HG03175 (cell line): Measurements from ENCODE around the gene IQGAP2.

Source experiments
- ATAC-seq: cut with Tn5 transposase; IDR thresholded peaks from one replicate; pipeline ENCODE4 v1.9.1; 2021; ENCODE audit warnings: mild to moderate bottlenecking, moderate library complexity; ENCODE audit not compliant: unreplicated experiment

IQGAP2 gene

DNA sequence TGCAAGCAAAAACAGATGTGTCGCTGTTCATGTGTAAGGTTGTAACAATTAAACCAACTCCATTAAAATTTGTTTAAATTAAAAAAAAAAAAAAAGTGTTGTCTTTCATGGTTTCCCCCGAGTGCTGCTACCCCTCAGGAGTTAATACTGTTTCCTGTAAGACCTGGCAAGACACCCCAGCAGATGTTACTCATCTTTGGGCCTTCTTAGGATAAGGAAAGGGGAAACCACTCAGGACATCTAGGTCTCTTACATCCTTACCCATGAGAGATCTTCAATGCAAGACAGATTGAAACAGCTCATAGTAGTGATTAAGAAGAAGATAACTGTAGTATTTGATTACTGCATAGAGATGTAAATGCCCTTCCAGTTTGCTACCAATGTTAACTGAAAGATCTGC lies 279.3 kb downstream of the IQGAP2 start:
- ATAC-seq = no peak

DNA sequence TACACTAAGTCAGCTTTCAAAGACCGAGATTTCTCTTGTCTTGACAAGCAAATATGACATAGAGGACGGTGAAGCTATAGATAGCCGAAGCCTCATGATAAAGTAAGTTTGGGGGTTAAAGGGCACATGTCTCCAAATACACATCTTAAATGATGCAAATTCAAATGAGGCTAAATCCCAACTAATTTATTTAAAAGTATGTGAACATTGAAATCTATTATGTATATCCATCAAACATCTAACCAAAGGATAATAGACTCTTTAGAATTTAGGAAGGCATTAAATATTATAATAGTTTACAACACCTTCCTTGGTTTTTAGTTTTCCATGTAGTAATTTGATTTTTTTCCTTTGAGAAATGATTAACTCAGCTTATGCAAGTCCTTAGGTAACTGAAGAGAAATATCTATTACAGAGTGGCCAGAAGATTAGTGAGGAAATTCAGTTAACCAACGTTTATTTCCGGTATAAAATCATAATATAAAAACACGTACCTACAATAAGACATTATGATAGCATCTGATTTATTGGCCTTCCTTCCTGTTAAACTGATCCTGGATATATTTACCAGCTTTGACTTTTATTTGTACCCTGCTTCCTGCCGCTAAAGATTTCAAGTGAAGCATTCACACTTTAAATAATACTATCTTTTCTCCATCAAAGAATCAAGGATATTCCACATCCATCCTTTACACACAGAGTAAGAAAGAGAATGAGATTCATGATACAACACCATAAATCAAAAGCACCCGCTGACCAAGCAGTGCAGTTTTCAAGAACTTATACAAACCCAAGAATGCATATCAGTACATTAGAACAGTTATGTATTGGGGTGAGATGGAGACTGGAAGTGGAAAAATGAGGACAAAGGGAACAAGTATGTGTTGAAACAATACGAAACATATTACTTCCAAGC lies 281.0 kb downstream of the IQGAP2 start:
- ATAC-seq = no peak

DNA sequence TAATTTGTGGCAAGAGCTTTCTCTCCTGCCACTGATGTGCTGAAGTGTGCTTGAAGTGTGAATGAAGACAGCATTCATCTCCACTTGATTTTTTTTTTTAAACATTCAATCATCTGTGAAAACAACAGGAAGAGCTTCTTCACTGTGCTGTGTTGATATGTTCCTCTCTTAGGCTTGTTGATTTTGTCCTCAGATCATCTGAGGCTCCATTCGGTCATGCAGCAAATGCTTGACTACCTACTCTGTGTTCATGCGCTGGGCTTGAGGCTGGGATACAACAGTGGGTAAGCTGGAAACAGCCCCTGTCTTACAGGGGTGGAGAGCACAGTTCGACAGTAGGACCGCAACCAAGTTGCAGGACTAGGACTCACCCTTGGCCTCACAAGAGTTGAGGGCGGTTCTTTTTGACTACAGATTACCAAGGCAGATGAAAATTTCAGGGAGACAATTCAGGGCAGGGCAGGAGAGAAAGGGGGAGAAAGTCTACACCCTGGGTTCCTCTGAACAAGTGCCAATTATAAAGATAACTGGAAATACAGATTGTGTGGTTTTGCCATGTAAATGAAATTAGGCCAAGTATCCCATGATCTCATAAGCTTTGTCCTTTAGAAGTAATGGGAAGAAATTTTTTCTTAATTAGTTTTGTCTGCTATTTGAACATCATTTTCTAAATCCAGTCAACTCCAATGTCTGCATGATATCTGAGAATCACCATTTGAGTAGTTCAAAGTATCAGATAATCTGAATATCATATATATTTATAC lies 281.9 kb downstream of the IQGAP2 start:
- no peak for ATAC-seq

DNA sequence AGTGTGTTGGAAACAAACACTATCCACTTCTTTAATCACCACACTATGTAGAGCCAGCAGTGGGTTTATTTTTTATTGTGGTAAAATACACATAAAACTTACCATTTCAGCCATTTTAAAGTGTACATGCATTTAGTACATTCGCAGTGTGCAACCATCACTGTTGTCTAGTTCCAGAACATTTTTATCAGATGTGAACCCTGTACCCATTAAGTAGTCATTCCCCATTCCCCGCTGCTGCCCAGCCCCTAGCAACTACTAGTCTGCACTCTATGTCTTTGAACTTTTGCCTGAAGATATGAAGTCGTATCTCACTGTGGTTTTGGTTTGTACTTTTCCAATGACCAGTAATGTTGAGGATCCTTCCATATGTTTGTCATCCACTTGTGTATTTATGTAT lies 282.6 kb downstream of the IQGAP2 start:
- ATAC-seq = no peak

GRCh38 chr5:76688212-76688611 lies 285.1 kb downstream of the IQGAP2 start:
- ATAC-seq = no peak

- ATAC-seq = no peak
Measured at GRCh38 chr5:76688836-76689235, 285.8 kb downstream of the IQGAP2 start.

GRCh38 chr5:76689321-76690036 lies 286.4 kb downstream of the IQGAP2 start:
- no peak for ATAC-seq

- no peak for ATAC-seq
Measured at GRCh38 chr5:76690037-76690679, 287.1 kb downstream of the IQGAP2 start.

GRCh38 chr5:76690704-76691466 lies 287.8 kb downstream of the IQGAP2 start:
- ATAC-seq = no peak

DNA sequence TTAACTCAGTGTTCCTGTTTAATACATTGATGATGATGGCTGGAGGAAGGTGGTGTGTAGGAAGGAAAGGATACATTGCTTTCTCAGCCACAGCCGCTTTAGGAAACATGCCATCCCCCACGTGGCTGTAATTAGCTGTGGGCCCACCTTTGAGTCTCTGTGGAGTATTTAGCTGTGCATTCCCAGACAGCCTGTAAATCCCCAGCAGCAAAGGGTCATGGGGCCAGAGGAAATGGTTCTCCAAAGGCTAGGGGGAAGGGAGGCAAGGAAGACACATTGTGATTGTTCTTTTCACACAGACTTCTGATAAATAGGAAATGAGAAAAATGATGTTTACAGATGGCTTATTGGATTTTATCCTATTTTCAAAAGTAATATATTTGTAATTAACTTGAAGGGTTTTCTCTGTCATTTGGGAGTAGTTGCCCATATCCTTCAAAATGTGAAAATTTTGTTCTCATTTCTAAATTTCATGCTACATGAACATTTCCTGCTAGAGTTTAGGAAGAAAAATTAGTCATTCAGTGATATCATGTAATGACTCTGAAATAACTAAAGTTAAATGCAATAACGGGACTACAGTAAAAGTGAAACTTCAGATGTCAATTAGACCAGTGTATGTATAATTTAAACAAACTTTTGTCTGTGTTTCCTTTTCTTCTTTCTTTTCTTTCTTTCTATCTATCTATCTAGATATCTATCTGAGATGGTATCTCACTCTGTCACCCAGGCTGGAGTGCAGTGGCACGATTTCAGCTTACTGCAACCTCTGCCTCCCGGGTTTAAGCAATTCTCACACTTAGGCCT lies 288.6 kb downstream of the IQGAP2 start:
- no peak for ATAC-seq

DNA sequence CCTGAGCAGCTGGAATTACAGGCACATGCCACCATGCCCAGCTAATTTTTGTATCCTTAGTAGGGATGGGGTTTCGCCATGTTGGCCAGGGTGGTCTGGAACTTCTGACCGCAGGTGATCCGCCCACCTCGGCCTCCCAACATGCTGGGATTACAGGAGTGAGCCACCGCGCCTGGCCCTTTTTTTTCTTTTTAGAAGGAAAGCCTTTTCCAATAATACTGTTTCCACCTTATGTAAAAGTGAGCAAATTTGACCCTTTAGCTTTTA lies 289.1 kb downstream of the IQGAP2 start:
- no peak for ATAC-seq

DNA sequence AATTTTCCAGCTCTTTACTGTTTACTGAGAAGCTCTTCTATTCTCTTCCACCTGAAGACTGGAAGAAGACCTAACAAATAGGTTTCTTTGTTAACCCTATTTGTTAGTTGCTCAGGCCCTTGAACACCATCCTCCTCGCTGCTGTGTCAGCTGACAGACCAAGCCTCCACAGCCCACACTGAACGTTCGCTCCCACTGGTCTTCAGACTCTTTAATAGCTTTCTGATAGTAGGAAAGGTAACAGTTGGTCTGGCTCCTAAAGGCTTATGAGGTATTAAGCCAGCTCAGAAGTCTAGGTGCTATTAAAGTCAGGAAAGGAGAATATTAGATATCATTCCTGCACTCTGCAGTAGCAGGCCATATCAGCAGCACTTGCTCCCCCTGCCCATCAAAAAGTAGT lies 289.6 kb downstream of the IQGAP2 start:
- ATAC-seq = no peak

DNA sequence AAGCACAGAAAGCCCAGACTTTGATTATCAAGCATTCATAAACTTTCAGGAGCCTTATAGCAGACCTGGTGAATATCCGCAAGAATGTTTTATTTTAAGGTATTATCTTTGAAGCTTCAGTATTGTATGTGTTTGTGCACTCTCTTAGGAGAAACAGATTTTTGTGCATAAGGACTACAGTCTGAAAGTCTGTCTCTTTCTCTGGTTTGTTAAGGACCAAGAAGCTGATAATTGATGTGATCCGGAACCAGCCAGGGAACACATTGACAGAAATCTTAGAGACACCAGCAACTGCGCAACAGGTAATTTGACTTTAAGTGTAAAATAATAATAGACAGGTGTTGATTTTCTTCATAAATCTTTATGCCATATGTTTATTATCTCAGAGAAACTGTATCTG lies 290.1 kb downstream of the IQGAP2 start:
- ATAC-seq = no peak

- ATAC-seq = no peak
Measured at GRCh38 chr5:76694317-76694716, 291.2 kb downstream of the IQGAP2 start.

GRCh38 chr5:76695346-76695745 lies 292.3 kb downstream of the IQGAP2 start:
- ATAC-seq = no peak

- ATAC-seq = no peak
Measured at GRCh38 chr5:76696251-76696650, 293.2 kb downstream of the IQGAP2 start.

- no peak for ATAC-seq
Measured at GRCh38 chr5:76697670-76698069, 294.6 kb downstream of the IQGAP2 start.

DNA sequence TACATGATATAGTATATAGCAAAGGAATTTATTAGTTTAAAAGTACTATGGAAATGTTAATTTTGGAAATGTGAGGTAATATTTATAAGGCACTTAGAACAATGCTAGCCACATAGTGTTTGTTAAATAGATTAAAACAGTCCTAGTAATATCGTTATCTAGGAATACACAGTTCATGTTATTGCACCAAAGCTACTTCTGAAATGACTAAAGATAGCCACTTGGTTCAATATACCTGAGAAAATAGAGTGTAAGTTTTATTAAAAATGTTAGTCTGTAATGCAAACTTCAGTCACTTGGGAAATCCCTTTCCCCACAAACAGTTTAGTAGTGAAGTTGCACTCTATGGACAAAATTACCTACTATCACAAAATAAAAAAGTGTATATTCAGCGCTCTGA lies 297.5 kb downstream of the IQGAP2 start:
- no peak for ATAC-seq

DNA sequence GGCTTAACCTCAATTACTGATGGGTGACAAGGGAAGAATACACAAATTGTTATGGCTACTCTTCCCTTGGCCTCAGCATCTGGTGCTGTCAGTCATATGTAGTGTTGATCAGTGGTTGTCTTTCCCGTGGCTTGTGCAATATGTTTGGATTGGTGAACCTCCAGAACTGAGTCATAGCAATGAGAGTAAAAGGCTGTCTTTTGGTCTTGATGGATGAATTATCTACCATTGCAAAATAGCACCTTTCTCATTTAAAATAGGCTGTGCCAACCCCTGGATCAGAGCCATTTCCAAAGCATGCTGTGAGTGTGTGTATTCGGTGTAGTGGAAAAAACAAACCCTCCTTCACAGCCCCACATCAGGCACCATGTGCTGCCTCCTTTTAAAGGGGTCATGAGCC lies 298.2 kb downstream of the IQGAP2 start:
- no peak for ATAC-seq

- no peak for ATAC-seq
Measured at GRCh38 chr5:76703707-76704106, 300.6 kb downstream of the IQGAP2 start.
